PC-3 (cell line): ENCODE measurements around the gene PKNOX2. TPM values are rescaled to one million over a fixed set of nuclear protein-coding genes. Genes with fewer than 3 reads are reported as not detected.

Source experiments
- ATAC-seq: fragments of 200-7000 bp; cut with Tn5 transposase; 2 replicates; pipeline ENCODE4 v1.9.1; 2020; ENCODE audit warnings: mild to moderate bottlenecking, moderate library complexity
- BruUV-seq: library from RNA; stranded (reverse); fragments of 400-500 nt; replicated peaks from 2 replicates; lab custom pipeline; 2021; lab: Mats Ljungman, UMichigan
- CTCF ChIA-PET: fragments of 300-600 bp; sonication (Branson Sonifier 250); formaldehyde crosslinking; loops from one replicate; lab custom pipeline; 2022; ENCODE audit warnings: antibody characterized with exemption; lab: Charles Lee
- POLR2A ChIA-PET: fragments of 300-600 bp; sonication (Branson Sonifier 250); formaldehyde crosslinking; loops from one replicate; lab custom pipeline; 2022; ENCODE audit warnings: antibody characterized with exemption; ENCODE audit not compliant: unreplicated experiment; lab: Charles Lee
- DNase-seq: peaks from one replicate; pipeline ENCODE4 v3.0.0-alpha.2; 2015
- H2AFZ ChIP-seq: fragments of 300-600 bp; sonication (generic); 2 replicates; pipeline ENCODE4 v1.6.0; 2016; ENCODE audit warnings: antibody characterized with exemption, low read length
- H3F3A ChIP-seq: fragments of 300-600 bp; sonication (generic); one replicate; pipeline ENCODE4 v1.6.0; 2017; ENCODE audit warnings: antibody characterized with exemption, low read length, control low read depth, mild to moderate bottlenecking; ENCODE audit not compliant: unreplicated experiment
- H3K27ac ChIP-seq: fragments of 300-600 bp; sonication (generic); 2 replicates; pipeline ENCODE4 v1.5.1; 2016; ENCODE audit warnings: mild to moderate bottlenecking, low read length
- H3K27me3 ChIP-seq: fragments of 300-600 bp; sonication (generic); 2 replicates; pipeline ENCODE4 v1.6.1; 2016; ENCODE audit warnings: low read length, mixed read lengths
- H3K36me3 ChIP-seq: fragments of 300-600 bp; sonication (generic); 2 replicates; pipeline ENCODE4 v1.6.1; 2016; ENCODE audit warnings: low read depth, mixed run types, low read length, mixed read lengths
- H3K4me1 ChIP-seq: fragments of 300-600 bp; sonication (generic); 2 replicates; pipeline ENCODE4 v1.5.1; 2016; ENCODE audit warnings: low read length; ENCODE audit not compliant: insufficient read depth
- H3K4me2 ChIP-seq: fragments of 300-600 bp; sonication (generic); 2 replicates; pipeline ENCODE4 v1.6.0; 2016; ENCODE audit warnings: low read length
- H3K4me3 ChIP-seq: fragments of 300-600 bp; sonication (generic); 2 replicates; pipeline ENCODE4 v1.5.1; 2016; ENCODE audit warnings: mild to moderate bottlenecking, low read length, mixed read lengths
- H3K79me2 ChIP-seq: fragments of 300-600 bp; sonication (generic); 2 replicates; pipeline ENCODE4 v1.6.1; 2017; ENCODE audit warnings: low read length, mixed read lengths
- H3K9ac ChIP-seq: fragments of 300-600 bp; sonication (generic); 2 replicates; pipeline ENCODE4 v1.6.0; 2016; ENCODE audit warnings: mild to moderate bottlenecking, low read length
- H3K9me2 ChIP-seq: fragments of 300-600 bp; sonication (generic); replicated peaks from 2 replicates; pipeline ENCODE4 v1.6.1; 2016; ENCODE audit warnings: mixed run types, low read length, mixed read lengths
- H3K9me3 ChIP-seq: fragments of 300-600 bp; sonication (generic); 2 replicates; pipeline ENCODE4 v1.6.1; 2016; ENCODE audit warnings: low read length, mixed read lengths
- H4K20me1 ChIP-seq: fragments of 300-600 bp; sonication (generic); 2 replicates; pipeline ENCODE4 v1.6.1; 2016; ENCODE audit warnings: low read length, mixed read lengths
- EZH2 ChIP-seq: fragments of 300-600 bp; sonication (generic); IDR thresholded peaks from one replicate; pipeline ENCODE4 v1.6.1; 2017; ENCODE audit warnings: antibody characterized with exemption, mild to moderate bottlenecking, low read length; ENCODE audit not compliant: unreplicated experiment
- EZH2phosphoT487 ChIP-seq: fragments of 300-600 bp; sonication (generic); IDR thresholded peaks from 2 replicates; pipeline ENCODE4 v1.6.1; 2018; ENCODE audit warnings: mild to moderate bottlenecking, antibody characterized with exemption, low read length, borderline replicate concordance
- intact Hi-C: fragments of 100-400 bp; cut with micrococcal nuclease; formaldehyde crosslinking; loops from 2 replicates; pipeline ENCODE4 v1.9.0; 2023
- total RNA-seq: library from RNA; depleted of rRNA; stranded (reverse); fragments of >200 nt; gene quantifications from 2 replicates; pipeline ENCODE4 v1.2.3, GENCODE V29; 2014
- TF ChIP-seq, protein P1 (sequence below): fragments of 300-600 bp; sonication (generic); conservative IDR thresholded peaks from 2 replicates; pipeline ENCODE4 v1.5.1; 2017; ENCODE audit warnings: antibody characterized with exemption, low read depth, mild to moderate bottlenecking, low read length

PKNOX2 gene
- total RNA-seq, 1 experiment from 2014 or later: not detected

DNA sequence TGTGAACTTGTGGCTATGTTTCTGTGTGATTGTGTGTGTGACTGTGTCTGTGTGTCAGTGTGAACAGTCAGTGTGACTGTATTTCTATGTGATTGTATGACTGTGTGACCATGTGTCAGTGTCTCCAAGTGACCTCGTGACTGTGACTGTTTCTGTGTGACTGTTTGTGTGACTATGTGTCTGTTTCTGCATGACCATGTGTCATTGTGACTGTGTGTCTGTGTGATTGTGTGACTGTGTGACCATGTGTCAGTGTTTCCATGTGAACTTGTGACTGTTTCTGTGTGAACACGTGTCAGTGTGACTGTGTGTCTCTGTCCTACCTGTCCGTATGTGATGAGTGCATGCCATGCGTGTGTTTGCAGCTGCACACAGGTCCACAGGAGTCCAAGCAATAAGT, 8.8 kb upstream of the PKNOX2 start:
- CTCF ChIA-PET: no interaction called here

DNA sequence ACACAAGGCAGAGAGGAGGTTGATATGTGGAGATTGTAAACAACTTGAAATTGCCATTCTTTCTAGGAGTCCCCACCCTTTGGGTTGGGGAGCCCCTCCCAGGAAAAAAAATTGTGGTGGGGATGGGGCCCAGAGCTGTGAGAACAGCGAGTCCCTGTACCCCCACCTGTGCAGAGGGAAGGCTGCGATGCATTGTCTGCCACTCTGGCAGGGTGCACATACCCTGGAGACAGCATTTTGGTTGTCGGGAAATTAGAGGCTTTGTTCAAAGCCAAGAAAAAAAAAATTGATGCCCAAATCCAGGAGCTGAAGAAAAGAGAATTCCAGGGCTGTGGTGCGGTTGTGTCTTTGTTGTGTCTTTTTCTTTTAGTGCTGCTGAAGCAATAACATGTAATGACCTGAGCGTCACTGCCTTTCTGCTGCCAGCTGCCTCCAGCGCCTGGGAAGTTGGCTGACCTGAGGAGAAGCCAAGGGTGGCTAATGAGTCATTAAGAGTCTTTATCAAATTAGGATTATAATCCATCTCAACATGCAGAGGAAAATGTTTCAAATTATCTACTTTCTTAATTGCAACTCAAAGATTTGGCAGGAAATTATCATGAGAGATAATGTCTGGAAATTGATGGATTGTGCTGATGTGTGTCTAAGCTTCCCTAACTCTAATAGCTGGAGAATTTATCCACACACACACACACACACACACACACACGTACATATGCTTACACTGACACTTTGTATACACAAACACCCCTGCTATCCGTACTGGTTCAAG, 8.0 kb upstream of the PKNOX2 start:
- H3K27ac ChIP-seq: no peak overlapping the region
- intact Hi-C loops: no loop called here
- CTCF ChIA-PET: no interaction called here

More for the DNA sequence above, 8.8 kb upstream of the PKNOX2 start:
- no peak for DNase-seq
- Histone ChIP-seq H4K20me1 (no peaks in the 10 kb centered on the region), H3F3A (no peaks in the 10 kb centered on the region), H3K27ac (no peak overlapping the region), H3K27me3 (peaks cover 52% of the 10 kb centered on the region), H3K4me2 (no peak overlapping the region), H3K9me3 (no peaks in the 10 kb centered on the region), H3K4me3 (no peak overlapping the region), H3K36me3 (no peaks in the 10 kb centered on the region), H3K9ac (no peak overlapping the region), H3K4me1 (no peaks in the 10 kb centered on the region), H3K9me2 (no peaks in the 10 kb centered on the region), H2AFZ (no peak overlapping the region), H3K79me2 (no peaks in the 10 kb centered on the region)
- TF ChIP-seq EZH2 (no peak), EZH2phosphoT487 (no peak)
- TF ChIP-seq, protein P1, sequence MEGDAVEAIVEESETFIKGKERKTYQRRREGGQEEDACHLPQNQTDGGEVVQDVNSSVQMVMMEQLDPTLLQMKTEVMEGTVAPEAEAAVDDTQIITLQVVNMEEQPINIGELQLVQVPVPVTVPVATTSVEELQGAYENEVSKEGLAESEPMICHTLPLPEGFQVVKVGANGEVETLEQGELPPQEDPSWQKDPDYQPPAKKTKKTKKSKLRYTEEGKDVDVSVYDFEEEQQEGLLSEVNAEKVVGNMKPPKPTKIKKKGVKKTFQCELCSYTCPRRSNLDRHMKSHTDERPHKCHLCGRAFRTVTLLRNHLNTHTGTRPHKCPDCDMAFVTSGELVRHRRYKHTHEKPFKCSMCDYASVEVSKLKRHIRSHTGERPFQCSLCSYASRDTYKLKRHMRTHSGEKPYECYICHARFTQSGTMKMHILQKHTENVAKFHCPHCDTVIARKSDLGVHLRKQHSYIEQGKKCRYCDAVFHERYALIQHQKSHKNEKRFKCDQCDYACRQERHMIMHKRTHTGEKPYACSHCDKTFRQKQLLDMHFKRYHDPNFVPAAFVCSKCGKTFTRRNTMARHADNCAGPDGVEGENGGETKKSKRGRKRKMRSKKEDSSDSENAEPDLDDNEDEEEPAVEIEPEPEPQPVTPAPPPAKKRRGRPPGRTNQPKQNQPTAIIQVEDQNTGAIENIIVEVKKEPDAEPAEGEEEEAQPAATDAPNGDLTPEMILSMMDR: no peak
- intact Hi-C loops: no loop called here
- no peak for ATAC-seq
- no TSS peak for BruUV-seq
- POLR2A ChIA-PET: no interaction called here

More for the DNA sequence above, 8.0 kb upstream of the PKNOX2 start:
- TF ChIP-seq EZH2phosphoT487 (no peak), EZH2 (no peak)
- TF ChIP-seq, protein P1: no peak
- no peaks in the 10 kb centered on the region for H3F3A ChIP-seq
- no TSS peak for BruUV-seq
- DNase-seq (no peak), ATAC-seq (no peak)
- H4K20me1 ChIP-seq: no peaks in the 10 kb centered on the region
- no peaks in the 10 kb centered on the region for H3K9me3 ChIP-seq
- H3K9me2 ChIP-seq: no peaks in the 10 kb centered on the region
- no peak overlapping the region for H3K4me2 ChIP-seq
- H3K9ac ChIP-seq: no peak overlapping the region
- POLR2A ChIA-PET: no interaction called here
- H3K4me1 ChIP-seq: no peaks in the 10 kb centered on the region
- H3K79me2 ChIP-seq: no peaks in the 10 kb centered on the region
- H3K36me3 ChIP-seq: no peaks in the 10 kb centered on the region
- peaks cover 47% of the 10 kb centered on the region for H3K27me3 ChIP-seq
- no peak overlapping the region for H2AFZ ChIP-seq
- no peak overlapping the region for H3K4me3 ChIP-seq
